ENCODE data around the gene SETMAR. TPM values are rescaled to one million over a fixed set of nuclear protein-coding genes. Genes with fewer than 3 reads are reported as not detected.
A peak's percentile ranks its signal among the peaks of the same experiment; 100 is the strongest.
"Not testable (repeated sequence)": the region's sequence is repeated elsewhere in the genome, so short reads cannot be mapped to it uniquely, and the experiment has no call there.

The SETMAR gene
- 41.5 TPM for total RNA-seq

DNA sequence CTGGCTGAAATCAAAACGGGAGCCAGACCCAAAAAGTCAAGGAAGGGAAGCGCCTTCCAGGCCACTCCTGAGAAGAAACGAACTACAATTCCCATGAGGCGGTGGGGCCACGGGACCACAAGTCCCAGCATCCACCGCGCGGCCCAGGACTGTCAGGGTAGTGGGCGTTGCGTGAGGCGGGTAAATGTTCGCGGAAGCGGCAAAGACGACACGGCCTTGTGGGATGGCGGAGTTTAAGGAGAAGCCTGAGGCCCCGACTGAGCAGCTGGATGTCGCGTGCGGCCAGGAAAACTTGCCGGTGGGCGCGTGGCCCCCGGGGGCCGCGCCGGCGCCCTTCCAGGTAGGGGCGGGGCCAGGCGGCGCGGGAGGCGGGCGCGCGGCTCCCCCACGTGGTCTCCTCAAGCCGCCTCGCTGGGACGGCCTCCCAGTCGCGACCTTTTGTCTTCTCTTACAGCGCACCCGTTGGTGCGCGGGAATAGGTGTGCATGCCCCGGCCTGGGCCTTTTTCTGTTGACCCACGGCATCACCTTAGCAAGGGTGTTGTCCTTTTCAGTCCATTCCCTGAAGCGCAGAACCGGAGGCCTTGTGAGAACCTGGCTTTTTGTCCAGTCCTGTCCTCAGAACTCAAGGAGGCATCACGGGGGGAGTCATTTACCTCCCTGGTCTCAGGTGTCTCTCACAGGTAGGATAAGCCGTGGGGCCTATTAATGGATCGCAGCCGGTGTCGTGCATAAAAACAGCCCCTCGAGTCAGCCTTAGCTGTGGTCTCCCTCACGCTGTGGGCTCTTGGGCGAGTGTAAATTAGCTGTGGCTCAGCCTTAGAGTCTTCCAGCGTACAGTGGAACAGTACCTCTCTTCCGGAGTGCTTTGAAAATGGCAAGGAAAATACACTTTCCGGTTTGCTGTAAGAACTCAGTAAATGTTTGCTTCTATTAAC lies at the start of gene SETMAR:
Gene SETMAR, plus strand, starts transcription at position 183 of the 937 bp plus-strand sequence. Its CDS starts 2 bp downstream, at position 185.
- DNase-seq = peak; percentile 84

DNA sequence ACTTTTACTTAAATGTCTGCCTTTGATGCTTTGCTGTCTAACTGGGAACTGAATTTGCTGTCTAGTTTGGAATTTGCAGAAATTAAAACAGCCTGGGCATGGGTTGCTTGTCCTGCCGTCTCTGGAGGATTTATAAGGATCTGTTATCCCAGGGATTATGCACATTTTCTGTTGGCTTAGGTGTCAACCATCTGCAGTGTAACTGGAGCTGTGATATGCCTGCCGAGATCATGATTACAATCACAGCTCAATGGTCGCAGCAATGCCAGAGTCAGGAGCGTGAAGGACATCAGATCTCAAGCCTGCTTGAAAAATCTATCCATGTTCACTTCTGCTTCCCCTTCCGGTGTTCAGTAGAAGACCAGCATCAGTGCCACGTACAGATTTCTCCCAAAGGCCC lies 41.8 kb upstream of the SETMAR start:
- no peak for DNase-seq

DNA sequence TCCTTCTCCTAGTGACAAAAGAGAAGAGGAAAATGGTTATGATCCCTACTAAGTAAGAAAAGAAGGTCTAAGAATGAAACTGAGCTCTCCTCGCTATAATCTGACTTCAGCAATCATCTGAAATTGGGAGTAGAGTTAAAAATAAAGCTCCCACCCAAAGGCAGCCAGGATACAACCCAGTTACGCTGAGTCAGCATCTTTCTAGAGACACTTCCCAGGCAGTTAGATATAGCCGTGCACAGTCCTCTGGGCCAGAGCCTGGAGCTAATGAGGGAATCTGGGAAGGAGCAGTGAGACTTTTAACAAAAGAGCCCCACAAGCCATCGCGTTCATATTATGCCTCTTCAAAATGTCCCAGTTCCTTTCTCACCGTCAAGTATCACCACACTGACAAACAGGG lies 39.1 kb upstream of the SETMAR start:
- DNase-seq = no peak

DNA sequence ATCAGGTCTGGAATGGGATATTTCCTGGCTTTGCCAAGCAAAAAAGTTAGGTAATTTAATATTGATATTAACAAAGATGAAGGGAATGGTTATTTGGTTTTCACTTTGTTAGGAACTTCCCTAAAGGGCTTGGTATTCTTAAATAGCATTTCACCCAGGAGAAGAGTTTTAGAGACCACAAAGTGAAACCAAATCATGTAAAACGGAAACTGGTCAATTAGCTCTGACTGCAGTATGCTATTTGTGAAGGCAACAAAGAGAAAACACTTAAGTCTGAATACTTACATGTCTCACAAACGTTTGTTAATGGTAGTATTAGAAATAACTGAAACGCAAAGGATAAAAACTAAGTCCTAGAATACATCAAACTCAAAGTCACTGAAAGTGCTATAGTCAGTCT lies 32.4 kb upstream of the SETMAR start:
- DNase-seq = no peak

DNA sequence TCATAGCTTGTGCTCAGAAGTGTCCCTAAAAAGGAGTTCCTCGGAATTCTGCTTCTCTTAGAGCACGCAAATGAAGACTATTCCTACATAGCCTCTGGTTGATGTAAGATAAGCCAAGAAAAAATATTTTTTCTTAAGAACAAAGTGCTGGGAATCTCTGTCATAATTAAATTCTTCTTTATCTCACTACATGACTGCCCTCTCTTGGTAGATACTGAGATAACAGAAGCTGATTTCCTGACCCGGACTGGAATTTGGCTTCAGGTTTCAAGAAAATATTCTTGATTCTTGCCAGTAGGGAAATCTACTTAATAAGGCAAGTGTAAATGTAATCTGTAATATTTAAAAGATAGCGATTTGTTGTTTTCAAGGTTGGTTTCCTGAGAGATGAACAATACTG lies 31.3 kb upstream of the SETMAR start:
- no peak for DNase-seq

DNA sequence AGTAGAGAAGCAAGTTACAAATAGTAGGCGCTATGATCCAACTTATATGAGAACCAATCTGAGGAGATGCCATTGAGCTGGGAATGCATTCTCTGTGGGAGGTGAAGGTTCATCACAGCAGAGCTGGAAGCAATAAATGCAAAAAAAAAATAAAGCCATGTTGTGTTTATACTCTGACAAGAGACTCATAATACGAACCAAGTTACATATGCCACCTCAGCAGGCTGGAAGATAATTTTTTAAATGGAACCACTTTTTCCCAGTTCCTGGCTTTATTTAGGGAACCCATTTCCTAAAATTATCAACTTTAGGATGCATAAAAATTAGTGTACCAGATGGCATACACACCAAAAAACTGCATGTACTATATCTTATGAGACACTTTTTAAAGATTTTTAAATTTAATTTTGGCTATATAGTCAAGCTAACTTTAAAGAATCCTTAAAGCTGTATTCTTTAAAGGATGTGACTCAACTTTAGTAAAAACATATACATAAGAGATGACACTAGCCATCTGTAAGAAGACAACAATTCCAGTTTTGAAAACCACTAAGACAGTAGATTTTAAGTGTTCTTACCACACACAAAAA lies 23.6 kb upstream of the SETMAR start:
- DNase-seq = no peak

DNA sequence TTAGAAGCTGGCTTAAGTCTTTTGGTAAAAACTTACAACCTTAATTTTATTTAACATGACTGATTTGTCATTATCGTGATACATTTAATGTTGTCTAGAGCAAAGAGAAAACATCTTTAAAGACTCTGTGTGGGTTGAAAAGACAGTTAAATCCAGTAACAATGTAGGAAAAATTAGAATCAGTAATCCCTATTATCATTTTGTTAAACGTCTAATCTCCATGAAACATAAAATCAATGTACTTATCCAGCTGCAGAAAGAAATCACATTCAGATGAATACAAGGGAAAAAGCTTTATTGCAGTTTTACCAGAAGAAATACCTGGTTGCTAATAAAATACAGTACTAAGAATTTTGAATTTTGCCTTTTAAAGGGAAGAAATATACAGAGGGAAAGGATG lies 21.2 kb upstream of the SETMAR start:
- no peak for DNase-seq

DNA sequence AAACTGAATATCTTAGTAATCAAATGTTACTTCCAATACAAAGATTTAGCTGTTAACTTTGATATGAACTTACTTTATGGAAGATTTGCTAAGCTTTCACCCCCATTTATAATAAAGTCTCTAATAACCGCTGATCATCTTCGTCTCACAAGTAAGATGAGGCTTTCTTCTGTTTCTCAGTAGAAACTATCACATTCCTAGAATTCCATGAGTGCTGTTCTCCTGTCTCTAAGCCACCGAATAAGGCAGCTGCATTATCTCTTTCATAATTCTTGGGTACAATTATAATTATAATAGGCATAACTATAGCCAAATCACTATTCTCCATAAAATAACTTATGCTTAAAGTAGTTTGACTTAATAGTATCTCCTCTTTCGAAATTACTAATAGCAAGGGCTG lies 18.3 kb upstream of the SETMAR start:
- no peak for DNase-seq

DNA sequence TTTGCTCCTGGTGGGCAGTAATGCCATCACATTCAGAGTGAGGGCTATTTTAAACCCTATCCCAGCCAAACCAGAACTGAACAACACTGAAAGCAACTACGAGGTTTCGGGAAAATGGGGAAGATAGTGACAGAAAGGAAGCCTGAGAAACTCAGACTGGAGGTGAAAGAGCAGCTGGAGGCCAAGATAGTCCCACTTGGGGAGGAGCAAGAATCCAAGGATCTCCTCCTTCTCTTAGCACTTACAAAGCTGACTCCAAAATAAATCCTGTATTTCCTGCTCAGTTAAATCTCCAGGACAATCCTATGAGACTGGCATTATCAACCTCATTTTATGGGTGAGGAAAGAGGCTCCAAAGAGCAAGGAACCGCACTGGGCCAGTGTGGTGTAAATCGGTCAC lies 14.1 kb upstream of the SETMAR start:
- no peak for DNase-seq

DNA sequence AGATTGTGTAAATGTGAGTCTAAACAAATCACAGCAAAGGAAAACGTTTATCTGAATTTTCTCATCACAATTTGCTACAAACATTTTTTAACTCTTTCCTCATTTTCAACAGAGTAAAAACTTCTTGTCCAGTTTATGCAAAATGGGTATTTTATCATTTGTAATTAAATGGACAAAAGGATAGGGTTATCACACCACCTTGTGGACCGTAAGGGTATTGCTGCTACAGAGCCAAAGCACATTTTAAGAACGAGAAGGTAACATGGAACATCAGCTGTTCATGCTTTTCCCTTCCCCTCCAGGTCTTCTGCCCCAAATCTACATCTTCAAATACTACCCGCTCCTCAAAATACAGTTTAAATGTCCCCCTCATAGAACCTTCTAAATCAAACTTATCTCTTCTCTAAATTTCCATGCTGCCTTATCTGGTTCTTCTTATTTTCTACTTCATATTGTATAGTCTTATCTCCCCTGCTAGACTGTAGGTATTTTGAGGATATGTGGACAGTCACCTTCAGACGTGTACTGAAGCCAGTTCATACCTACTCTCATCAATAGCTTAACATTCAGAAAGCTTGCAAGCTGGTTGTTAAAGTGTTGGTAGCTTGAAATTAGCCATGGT lies 12.8 kb upstream of the SETMAR start:
- no peak for DNase-seq

DNA sequence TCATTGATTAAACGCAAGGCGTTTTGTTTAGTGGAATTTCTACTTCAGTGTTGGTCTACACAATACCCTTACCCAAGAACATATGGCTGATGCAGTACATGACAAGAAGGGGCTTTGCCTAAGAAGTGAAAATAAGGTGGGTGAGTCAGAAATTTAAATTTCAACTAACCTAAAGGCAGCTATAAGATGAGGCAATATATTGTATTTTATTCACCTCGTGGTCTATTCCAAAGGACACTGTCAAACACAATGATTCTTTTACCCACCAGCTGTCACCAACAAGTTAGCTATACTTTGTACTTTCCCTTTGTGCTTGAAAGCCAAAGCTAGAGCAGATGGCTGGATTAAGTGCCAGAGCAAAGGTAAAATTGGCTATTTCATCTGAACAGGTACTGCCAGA lies 10.9 kb upstream of the SETMAR start:
- DNase-seq = no peak

DNA sequence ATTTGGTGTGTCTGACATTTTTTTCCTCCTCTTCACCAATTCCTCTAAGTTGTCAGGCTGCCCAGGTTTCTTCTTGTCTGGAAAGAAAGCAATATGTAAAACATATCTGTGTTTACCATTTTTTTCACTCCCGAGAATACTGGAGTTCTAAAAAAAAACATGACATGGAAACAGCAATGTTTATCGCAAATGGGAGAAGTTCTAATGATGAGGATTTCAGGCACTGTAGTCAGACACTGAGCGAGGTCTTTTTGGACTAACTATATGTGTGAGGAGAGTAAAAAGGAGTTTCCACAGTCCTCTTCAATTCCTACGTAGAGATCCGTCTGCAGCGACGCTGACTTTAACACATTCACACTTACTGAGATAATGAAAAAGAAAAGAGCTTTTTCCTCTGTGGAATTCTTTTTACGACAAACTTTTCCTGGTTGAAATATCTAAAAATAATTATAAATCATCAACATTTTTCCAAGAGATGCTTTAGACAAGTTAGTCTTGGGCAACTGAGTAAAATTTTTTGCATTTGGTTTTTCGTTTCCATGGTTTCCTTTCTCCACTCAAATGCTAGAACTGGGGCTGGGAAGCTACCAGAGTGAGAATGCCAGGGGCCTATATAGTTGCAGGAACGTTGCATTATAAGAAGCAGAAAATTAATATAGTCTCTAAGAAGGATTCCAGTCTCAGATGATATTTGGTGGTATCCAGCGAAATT lies 8.4 kb upstream of the SETMAR start:
- no peak for DNase-seq

DNA sequence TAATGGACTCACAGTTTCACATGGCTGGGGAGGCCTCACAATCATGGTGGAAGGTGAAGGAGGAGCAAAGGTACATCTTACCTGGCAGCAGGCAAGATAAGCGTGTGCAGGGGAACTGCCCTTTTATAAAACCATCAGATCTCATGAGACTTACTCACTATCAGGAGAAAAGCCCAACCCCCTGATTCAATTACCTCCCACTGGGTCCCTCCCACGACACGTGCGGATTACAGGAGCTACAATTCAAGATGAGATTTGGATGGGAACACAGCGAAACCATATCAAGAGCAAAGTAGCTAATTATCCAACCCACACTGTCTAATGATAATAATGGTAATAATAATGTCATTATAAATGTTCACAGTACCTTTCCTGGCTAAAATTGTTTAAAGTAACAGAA lies 6.7 kb upstream of the SETMAR start:
- not testable (repeated sequence) for DNase-seq

DNA sequence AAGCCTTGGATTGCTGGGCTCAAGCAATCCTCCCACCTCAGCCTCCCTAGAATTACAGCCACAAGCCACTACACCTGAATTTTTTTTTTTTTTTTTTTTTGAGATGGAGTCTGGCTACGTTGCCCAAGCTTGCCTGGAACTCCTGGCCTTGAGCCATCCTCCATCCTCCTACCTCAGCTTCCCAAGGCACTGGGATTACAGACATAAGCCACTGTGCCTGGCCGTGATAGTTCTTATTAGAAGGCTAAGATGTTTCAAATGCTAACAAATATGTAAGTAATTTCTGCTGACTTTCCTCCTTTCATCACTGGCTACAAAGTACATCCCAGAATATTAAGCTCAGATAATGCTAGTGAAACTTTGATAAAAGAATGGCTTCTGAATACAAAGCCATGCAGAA lies 5.7 kb upstream of the SETMAR start:
- no peak for DNase-seq

DNA sequence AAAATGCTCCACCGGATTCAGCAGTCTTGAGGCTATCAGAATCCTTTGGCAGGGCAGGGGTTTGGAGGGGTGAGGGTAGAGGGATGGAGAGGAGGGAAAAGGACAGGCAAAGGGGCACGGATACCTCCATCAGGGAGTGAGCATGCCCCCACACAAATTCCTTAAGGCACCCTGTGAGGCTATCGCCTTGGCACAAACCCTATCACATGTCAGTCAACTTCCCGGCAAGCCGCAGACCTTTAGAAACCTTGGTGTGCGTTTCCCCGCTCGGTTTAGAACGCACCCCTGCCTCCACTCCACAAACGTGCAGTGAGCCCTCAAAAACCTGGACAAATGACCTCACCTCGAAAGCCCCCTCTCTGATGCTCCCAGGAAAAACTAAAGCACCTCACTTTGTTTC lies 422 bp upstream of the SETMAR start:
- no peak for DNase-seq

DNA sequence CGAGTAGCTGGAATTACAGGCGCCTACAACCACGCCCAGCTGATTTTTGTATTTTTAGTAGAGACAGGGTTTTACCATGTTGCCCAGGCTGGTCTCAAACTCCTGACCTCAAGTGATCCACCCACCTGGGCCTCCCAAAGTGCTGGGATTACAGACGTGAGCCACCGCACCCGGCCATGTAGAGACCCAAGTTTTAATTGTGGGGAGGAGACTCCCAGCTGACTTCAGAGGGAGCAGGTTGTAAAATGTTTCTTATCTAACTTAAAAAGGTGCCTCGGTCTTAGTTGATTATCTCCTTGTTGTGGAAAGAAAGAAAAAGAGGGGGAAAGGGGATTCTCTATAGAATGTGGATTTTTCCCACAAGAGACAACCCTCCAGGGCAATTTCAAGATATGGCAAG lies 2.0 kb downstream of the SETMAR start:
- not testable (repeated sequence) for DNase-seq

DNA sequence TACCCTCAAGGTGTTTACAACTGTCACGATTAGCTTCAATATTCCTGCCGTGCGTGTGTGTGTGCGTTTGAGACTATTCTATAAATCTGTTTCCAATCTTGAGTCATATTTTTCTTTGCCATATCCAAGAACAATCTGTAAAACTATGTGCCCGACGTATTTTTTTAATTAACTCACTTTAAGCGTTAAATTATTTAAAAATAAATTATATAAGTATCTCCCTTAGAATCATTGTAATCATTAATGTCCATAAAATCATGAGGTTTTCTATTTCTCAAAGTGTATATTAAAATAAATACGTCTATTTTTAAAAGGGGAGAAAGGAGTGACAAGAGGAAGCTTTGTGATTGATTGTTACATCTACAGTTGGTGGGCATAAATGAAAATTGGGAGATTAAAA lies 2.9 kb downstream of the SETMAR start:
- no peak for DNase-seq

DNA sequence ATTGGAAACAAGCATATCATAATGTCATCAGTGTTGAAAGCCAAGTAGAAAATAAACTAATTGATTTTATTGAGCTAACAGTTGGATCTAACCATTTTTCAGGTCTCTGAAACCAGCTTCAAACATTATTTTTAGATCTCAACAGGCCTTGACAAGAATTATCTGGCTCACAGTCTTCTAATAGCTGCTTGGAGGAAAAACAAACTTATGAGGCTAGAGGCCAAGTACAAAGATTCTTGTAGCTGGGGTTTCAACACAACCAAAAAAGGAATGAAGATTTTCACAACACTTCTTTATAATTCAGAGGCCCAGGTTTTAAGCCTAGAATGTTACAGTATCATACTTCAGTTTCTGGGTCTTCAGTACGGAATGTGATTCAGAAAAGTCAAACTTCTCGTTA lies 3.7 kb downstream of the SETMAR start:
- no peak for DNase-seq

DNA sequence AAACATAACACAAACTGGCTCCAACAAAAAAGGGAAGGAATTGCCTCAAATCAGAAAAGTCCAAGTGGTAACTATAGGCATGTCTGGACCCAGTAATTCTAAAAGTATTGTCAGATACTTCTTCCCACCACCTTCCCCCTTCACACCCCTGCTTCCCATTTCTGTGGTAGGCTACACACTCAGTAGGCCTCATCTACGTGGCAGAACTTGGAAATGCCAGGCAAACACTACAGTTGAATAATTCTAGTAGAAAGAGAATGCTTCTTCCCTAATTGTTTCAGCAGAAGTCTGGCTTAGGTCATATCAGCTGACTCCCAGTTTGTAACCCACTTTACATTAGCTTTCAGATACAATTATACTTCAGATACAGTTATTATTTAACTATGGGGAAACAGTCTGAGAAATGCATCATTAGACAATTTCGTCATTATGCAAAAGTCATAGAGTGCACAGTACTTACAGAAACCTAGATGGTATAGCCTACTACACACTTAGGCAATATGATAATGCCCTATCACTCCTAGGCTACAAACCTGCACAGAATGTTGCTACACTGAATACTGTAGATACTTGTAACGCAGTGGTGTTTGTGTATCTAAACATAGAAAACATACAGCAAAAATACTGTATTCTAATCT lies 6.4 kb downstream of the SETMAR start:
- DNase-seq = no peak

DNA sequence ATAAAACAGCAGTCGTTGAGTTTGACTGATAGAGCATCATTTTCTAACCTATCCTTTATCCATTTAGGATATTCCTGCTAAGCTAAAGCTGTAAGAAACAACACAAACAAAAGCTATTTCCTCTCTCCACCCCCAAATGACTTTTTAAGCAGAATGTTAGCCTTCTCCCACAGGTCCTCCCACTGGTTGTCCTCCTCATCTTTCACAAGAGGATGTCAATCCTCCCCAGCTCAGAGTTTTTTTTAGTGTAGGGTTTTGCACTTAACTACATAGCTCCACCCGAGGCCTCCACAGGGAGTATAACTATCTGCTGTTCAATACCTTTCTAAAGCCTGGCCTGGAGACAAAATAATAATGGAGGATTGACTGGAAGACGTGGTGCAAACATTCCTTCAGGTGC lies 7.8 kb downstream of the SETMAR start:
- DNase-seq = no peak

DNA sequence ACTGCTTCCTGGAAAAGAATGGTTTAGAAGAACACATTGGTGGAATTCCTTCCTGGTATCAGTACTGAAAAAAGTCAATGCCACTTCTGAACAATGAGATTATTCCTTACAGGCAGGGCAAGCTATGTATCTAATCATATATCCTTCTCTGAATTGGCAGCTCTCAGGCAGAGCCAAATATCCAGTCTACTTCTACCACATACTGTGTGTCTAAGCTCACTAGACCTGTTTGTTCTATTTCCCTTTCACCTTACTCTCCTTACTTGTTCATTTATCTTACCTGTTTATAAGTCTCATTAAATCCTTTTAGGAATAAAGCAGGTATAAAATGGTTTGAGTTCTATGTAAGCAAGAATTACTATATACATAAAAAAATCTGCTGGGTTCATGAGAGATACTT lies 8.3 kb downstream of the SETMAR start:
- no peak for DNase-seq

DNA sequence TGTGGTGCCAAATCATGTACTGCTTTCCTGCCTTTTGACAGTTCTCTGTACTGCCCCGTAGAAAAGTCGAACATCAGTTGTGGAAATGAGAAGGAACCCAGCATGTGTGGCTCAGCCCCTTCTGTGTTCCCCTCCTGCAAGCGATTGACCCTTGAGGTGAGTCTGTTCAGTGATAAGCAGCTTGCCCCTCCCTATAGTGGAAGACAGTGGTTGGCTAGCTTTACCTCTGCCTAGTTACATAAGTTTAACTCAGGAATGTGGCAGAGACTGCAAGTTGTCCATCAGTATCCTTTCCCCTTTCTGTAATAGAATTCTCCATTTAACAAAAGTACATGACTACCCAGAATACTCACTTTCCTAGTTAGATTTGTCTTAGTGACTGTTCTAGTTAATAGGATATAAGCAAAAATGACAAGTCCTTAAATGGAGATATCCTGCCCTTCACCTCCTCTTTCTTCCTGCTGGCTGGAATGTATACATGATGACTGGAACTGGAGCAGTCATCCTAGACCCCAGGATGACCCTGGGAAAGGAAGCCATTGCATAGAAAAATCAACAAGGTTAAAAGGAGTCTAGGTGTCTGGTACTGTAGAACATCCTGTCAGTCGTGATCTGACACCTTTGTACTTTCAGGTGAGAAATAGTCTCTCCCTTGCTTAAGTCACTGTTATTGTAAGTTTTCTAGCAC lies 10.6 kb downstream of the SETMAR start:
- DNase-seq = no peak

All from occipital lobe (tissue), 2 donors.